SK-N-SH (cell line): ENCODE data around the gene BLOC1S1. TPM values are rescaled to one million over a fixed set of nuclear protein-coding genes. Genes with fewer than 3 reads are reported as not detected.

Experiments
- CTCF ChIA-PET: fragments of 300-600, 350-600 bp; formaldehyde crosslinking; extraction: SDS; loops from one replicate; lab custom pipeline; 2021; lab: Yijun Ruan, JAX
- POLR2A ChIA-PET: fragments of 350-600 bp; sonication (Branson Sonifier 250); formaldehyde crosslinking; extraction: SDS; loops from one replicate; lab custom pipeline; 2020; ENCODE audit warnings: antibody characterized with exemption, inconsistent platforms; lab: Yijun Ruan, JAX
- DNase-seq: peaks from one replicate; pipeline ENCODE4 v3.0.0; 2012
- H2AFZ ChIP-seq: fragments of 200-600 bp; sonication (generic); 2 replicates; pipeline ENCODE4 v1.8.1; 2016; ENCODE audit warnings: antibody characterized with exemption, mild to moderate bottlenecking, low read depth
- H3F3A ChIP-seq: fragments of 200-600 bp; sonication (generic); replicated peaks from 2 replicates; pipeline ENCODE3; 2016; ENCODE audit warnings: antibody characterized with exemption, mild to moderate bottlenecking; ENCODE audit not compliant: insufficient read depth
- H3K27ac ChIP-seq, 2 experiments: fragments of 200-500 bp in 1 of 2; fragments of 200-600 bp in 1 of 2; sonication (Bioruptor generic) in 1 of 2; sonication (generic), shearing (Covaris generic) in 1 of 2; 2 replicates each; pipeline versions ENCODE4 v1.5.1 to v1.6.1; 2014 to 2016; ENCODE audit warnings: low read depth in 2 of 2, inconsistent platforms in 1 of 2, low read length in 1 of 2, mild to moderate bottlenecking in 1 of 2, mixed read lengths in 1 of 2
- H3K27me3 ChIP-seq: fragments of 200-600 bp; sonication (generic), shearing (Covaris generic); 2 replicates; pipeline ENCODE4 v1.6.1; 2016; ENCODE audit warnings: mixed run types; ENCODE audit not compliant: insufficient read depth
- H3K36me3 ChIP-seq, 2 experiments: fragments of 200-500 bp in 1 of 2; fragments of 200-600 bp in 1 of 2; sonication (Bioruptor generic) in 1 of 2; sonication (generic) in 1 of 2; replicated peaks in 1 of 2; 2 replicates each; pipeline versions ENCODE3 to v1.5.1; 2014 to 2016; ENCODE audit warnings: low read length in 1 of 2, mild to moderate bottlenecking in 1 of 2; ENCODE audit not compliant: insufficient read depth in 2 of 2, control insufficient read depth in 1 of 2
- H3K4me1 ChIP-seq, 2 experiments: fragments of 200-500 bp in 1 of 2; fragments of 200-600 bp in 1 of 2; sonication (Bioruptor generic) in 1 of 2; sonication (generic), shearing (Covaris generic) in 1 of 2; 2 replicates each; pipeline versions ENCODE4 v1.5.1 to v1.6.1; 2014 to 2016; ENCODE audit warnings: low read depth in 1 of 2, low read length in 1 of 2, mixed run types in 1 of 2; ENCODE audit not compliant: insufficient read depth in 2 of 2, control insufficient read depth in 1 of 2
- H3K4me2 ChIP-seq: fragments of 200-600 bp; sonication (generic), shearing (Covaris generic); 2 replicates; pipeline ENCODE4 v1.6.1; 2017; ENCODE audit warnings: mixed run types
- H3K4me3 ChIP-seq, 2 experiments: fragments of 200-500 bp in 1 of 2; fragments of 200-600 bp in 1 of 2; sonication (Bioruptor generic) in 1 of 2; sonication (generic), shearing (Covaris generic) in 1 of 2; 2 replicates each; pipeline versions ENCODE4 v1.5.1 to v1.8.1; 2014 to 2016; ENCODE audit warnings: low read depth in 2 of 2, inconsistent platforms in 1 of 2, low read length in 1 of 2, mild to moderate bottlenecking in 1 of 2, mixed read lengths in 1 of 2, moderate library complexity in 1 of 2
- H3K79me2 ChIP-seq: fragments of 200-600 bp; sonication (generic); 2 replicates; pipeline ENCODE4 v1.8.1; 2017; ENCODE audit warnings: mild to moderate bottlenecking; ENCODE audit not compliant: insufficient read depth
- H3K9ac ChIP-seq: fragments of 200-600 bp; sonication (generic); 2 replicates; pipeline ENCODE4 v1.6.1; 2017; ENCODE audit warnings: mixed run types
- H3K9me2 ChIP-seq: fragments of 200-600 bp; sonication (generic); 2 replicates; pipeline ENCODE4 v1.6.1; 2017; ENCODE audit warnings: mixed run types
- H3K9me3 ChIP-seq: fragments of 200-600 bp; sonication (generic); 2 replicates; pipeline ENCODE4 v1.6.1; 2017; ENCODE audit warnings: mixed run types, mild to moderate bottlenecking, moderate library complexity
- H4K20me1 ChIP-seq: fragments of 200-600 bp; sonication (generic); 2 replicates; pipeline ENCODE4 v1.6.1; 2017; ENCODE audit warnings: mild to moderate bottlenecking, mixed run types; ENCODE audit not compliant: insufficient read depth
- CHD2 ChIP-seq: fragments of 150-350 bp; IDR thresholded peaks from 2 replicates; pipeline ENCODE4 v1.6.1; 2018; ENCODE audit warnings: low read length; ENCODE audit not compliant: partially characterized antibody
- ELF1 ChIP-seq: IDR thresholded peaks from 2 replicates; pipeline ENCODE4 v1.4.0; 2012
- FOXJ3 ChIP-seq: sonication (generic); formaldehyde crosslinking; IDR thresholded peaks from 2 replicates; pipeline ENCODE4 v1.5.1; 2020; ENCODE audit warnings: mild to moderate bottlenecking, missing genetic modification reagents
- FOXM1 ChIP-seq: IDR thresholded peaks from 2 replicates; pipeline ENCODE4 v1.4.0; 2012; ENCODE audit warnings: low read depth, mild to moderate bottlenecking
- GATA2 ChIP-seq: sonication (generic); formaldehyde crosslinking; IDR thresholded peaks from 2 replicates; pipeline ENCODE4 v1.5.0; 2020; ENCODE audit warnings: mild to moderate bottlenecking, missing genetic modification reagents
- MEF2A ChIP-seq: IDR thresholded peaks from 2 replicates; pipeline ENCODE4 v1.4.0; 2012; ENCODE audit warnings: low read depth, borderline replicate concordance
- RCOR1 ChIP-seq: fragments of 150-350 bp; IDR thresholded peaks from 2 replicates; pipeline ENCODE4 v1.6.1; 2017; ENCODE audit warnings: antibody characterized with exemption, low read length
- RFX5 ChIP-seq: IDR thresholded peaks from 2 replicates; pipeline ENCODE4 v1.6.1; 2012; ENCODE audit warnings: mild to moderate bottlenecking, improper control_type of control experiment, low read length
- RXRA ChIP-seq: IDR thresholded peaks from 2 replicates; pipeline ENCODE4 v1.4.0; 2012; ENCODE audit warnings: low read depth, mild to moderate bottlenecking, borderline replicate concordance
- SMC3 ChIP-seq: IDR thresholded peaks from 2 replicates; pipeline ENCODE4 v1.6.1; 2012; ENCODE audit warnings: low read depth, low read length, improper control_type of control experiment
- TAF1 ChIP-seq: IDR thresholded peaks from 2 replicates; pipeline ENCODE4 v1.6.1; 2012; ENCODE audit warnings: low read depth, mild to moderate bottlenecking, low read length, moderate library complexity, borderline replicate concordance
- YY1 ChIP-seq: IDR thresholded peaks from 2 replicates; pipeline ENCODE4 v1.4.0; 2012; ENCODE audit warnings: low read depth, mild to moderate bottlenecking
- WGBS: methylation state at CpG from one replicate; pipeline ENCODE4 v1.1.6; 2017; ENCODE audit warnings: low lambda C conversion rate; 5-methylcytosine and 5-hydroxymethylcytosine counted together
- polyA plus RNA-seq, 3 experiments: library from polyadenylated mRNA; depleted of rRNA; stranded (reverse); fragments of >200 nt; gene quantifications; 2 replicates each; pipeline ENCODE4 v1.2.3, GENCODE V29; 2012
- TF ChIP-seq, protein P1 (sequence below): fragments of 150-350 bp; IDR thresholded peaks from 2 replicates; pipeline ENCODE4 v1.6.1; 2016; ENCODE audit warnings: mild to moderate bottlenecking, low read depth, low read length
- TF ChIP-seq, protein P2 (sequence below): IDR thresholded peaks from 2 replicates; pipeline ENCODE4 v1.4.0; 2012; ENCODE audit warnings: low read depth, borderline replicate concordance
- TF ChIP-seq, protein P3 (sequence below): fragments of 200-600 bp; sonication (generic); IDR thresholded peaks from 2 replicates; pipeline ENCODE4 v1.6.1; 2017; ENCODE audit warnings: antibody characterized with exemption, mild to moderate bottlenecking, moderate library complexity
- TF ChIP-seq, protein P4 (sequence below): IDR thresholded peaks from 2 replicates; pipeline ENCODE4; 2012

BLOC1S1 gene
- polyA plus RNA-seq, 1 of the 3 experiments (the other 2 are of a cell fraction): 331 TPM

DNA sequence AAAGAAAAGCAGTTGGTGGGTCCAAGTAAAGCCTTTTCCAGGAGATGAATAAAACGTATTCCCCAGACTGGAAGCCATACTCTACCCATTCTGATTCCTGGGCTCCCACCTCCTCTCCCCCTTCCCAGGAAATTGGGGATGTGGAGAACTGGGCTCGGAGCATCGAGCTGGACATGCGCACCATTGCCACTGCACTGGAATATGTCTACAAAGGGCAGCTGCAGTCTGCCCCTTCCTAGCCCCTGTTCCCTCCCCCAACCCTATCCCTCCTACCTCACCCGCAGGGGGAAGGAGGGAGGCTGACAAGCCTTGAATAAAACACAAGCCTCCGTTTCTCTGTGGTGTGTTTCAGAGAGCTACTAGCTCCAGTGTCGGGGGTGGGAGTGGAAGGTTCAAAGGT, 3.5 kb downstream of the BLOC1S1 start:
- CTCF ChIA-PET: interaction anchor here (1.7 to 11.2 kb wide), 4 partner anchors 11 to 73 kb away, joined by 5 to 202 read pairs (median 41); partner anchors contain the start of gene CD63
- H3K27me3 ChIP-seq: no peaks in the 10 kb centered on the region
- POLR2A ChIA-PET: interaction anchor here (1.3 kb wide), 1 partner anchor 10 kb away, joined by 6 read pairs; the partner anchor contains the start of gene CD63
- H2AFZ ChIP-seq: no peak overlapping the region
- H3F3A ChIP-seq: peaks cover 46% of the 10 kb centered on the region
- DNase-seq: no peak
- 86% methylated on average over 5 of the region's 7 CpGs for WGBS
- H3K79me2 ChIP-seq: peaks cover 13% of the 10 kb centered on the region; the same call in 1 of the 2 replicates
- H3K9me2 ChIP-seq: no peaks in the 10 kb centered on the region
- H3K4me2 ChIP-seq: peak overlapping the region; percentile 66
- H3K9ac ChIP-seq: no peak overlapping the region
- H3K4me1 ChIP-seq: peaks cover 29 to 38% of the 10 kb centered on the region in 2 experiments
- H3K4me3 ChIP-seq: no peak overlapping the region
- no peak for TF ChIP-seq FOXJ3 (CRISPR knock-in tag)
- no peak for TF ChIP-seq FOXM1
- TF ChIP-seq MEF2A: no peak
- no peak for TF ChIP-seq YY1
- no peak for TF ChIP-seq ELF1
- no peak for TF ChIP-seq CHD2
- TF ChIP-seq GATA2 (CRISPR knock-in tag): no peak
- no peak for TF ChIP-seq RCOR1
- no peak for TF ChIP-seq SMC3
- TF ChIP-seq RFX5: no peak
- TF ChIP-seq, protein P1, sequence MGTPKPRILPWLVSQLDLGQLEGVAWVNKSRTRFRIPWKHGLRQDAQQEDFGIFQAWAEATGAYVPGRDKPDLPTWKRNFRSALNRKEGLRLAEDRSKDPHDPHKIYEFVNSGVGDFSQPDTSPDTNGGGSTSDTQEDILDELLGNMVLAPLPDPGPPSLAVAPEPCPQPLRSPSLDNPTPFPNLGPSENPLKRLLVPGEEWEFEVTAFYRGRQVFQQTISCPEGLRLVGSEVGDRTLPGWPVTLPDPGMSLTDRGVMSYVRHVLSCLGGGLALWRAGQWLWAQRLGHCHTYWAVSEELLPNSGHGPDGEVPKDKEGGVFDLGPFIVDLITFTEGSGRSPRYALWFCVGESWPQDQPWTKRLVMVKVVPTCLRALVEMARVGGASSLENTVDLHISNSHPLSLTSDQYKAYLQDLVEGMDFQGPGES: no peak
- no peak for TF ChIP-seq RXRA
- TF ChIP-seq, protein P2, sequence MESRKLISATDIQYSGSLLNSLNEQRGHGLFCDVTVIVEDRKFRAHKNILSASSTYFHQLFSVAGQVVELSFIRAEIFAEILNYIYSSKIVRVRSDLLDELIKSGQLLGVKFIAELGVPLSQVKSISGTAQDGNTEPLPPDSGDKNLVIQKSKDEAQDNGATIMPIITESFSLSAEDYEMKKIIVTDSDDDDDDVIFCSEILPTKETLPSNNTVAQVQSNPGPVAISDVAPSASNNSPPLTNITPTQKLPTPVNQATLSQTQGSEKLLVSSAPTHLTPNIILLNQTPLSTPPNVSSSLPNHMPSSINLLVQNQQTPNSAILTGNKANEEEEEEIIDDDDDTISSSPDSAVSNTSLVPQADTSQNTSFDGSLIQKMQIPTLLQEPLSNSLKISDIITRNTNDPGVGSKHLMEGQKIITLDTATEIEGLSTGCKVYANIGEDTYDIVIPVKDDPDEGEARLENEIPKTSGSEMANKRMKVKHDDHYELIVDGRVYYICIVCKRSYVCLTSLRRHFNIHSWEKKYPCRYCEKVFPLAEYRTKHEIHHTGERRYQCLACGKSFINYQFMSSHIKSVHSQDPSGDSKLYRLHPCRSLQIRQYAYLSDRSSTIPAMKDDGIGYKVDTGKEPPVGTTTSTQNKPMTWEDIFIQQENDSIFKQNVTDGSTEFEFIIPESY: no peak
- H3K36me3 ChIP-seq: peaks cover 6 to 15% of the 10 kb centered on the region in 2 experiments
- peak overlapping the region; percentile 56 to 74; a peak in 2 of 4 replicates for H3K27ac ChIP-seq
- H4K20me1 ChIP-seq: peaks cover 13% of the 10 kb centered on the region
- no peaks in the 10 kb centered on the region for H3K9me3 ChIP-seq

DNA sequence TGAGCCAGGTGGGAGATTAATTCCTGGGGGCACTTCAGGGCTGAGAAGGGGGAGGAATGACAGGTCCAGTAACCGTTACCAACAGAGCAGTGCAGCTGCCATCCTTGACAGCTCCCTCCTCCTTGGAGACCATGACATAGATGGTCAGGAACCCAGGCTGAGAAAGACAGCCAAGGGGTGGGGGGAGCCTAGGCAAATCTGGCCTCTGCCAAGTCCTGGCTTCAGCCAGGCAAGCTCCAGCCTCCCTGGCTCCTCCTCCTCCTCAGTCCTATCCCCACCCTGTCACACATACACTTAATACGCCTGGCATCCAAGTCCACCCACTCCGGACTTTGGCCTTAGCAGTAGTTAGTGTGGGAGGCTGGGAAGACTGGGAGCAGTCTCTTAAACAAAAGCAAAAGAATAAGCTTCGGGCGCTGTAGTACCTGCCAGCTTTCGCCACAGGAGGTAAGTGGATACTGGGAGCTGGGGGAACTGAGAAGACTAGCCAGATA, 4.3 kb downstream of the BLOC1S1 start, which contains the start of gene RDH5:
Gene RDH5 (plus strand): TSS at position 323 of the 494 bp plus-strand sequence. CDS start 792 bp downstream, outside the sequence.
- Histone ChIP-seq H3F3A (peaks cover 54% of the 10 kb centered on the region), H3K27me3 (no peaks in the 10 kb centered on the region), H3K9ac (peak within 1 kb of the TSS; percentile 17; the same call in 1 of the 2 replicates), H3K9me2 (no peaks in the 10 kb centered on the region), H2AFZ (no peak within 1 kb of the TSS), H3K79me2 (peaks cover 15% of the 10 kb centered on the region; the same call in 1 of the 2 replicates), H3K9me3 (no peaks in the 10 kb centered on the region), H3K4me2 (peak within 1 kb of the TSS; percentile 66), H4K20me1 (peaks cover 20% of the 10 kb centered on the region), H3K27ac (peak within 1 kb of the TSS; percentile 56 to 74), H3K4me3 (no peak within 1 kb of the TSS), H3K4me1 (peaks cover 29 to 41% of the 10 kb centered on the region in 2 experiments), H3K36me3 (peaks cover 13 to 23% of the 10 kb centered on the region in 2 experiments)
- TF ChIP-seq, protein P3, sequence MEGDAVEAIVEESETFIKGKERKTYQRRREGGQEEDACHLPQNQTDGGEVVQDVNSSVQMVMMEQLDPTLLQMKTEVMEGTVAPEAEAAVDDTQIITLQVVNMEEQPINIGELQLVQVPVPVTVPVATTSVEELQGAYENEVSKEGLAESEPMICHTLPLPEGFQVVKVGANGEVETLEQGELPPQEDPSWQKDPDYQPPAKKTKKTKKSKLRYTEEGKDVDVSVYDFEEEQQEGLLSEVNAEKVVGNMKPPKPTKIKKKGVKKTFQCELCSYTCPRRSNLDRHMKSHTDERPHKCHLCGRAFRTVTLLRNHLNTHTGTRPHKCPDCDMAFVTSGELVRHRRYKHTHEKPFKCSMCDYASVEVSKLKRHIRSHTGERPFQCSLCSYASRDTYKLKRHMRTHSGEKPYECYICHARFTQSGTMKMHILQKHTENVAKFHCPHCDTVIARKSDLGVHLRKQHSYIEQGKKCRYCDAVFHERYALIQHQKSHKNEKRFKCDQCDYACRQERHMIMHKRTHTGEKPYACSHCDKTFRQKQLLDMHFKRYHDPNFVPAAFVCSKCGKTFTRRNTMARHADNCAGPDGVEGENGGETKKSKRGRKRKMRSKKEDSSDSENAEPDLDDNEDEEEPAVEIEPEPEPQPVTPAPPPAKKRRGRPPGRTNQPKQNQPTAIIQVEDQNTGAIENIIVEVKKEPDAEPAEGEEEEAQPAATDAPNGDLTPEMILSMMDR: no peak
- TF ChIP-seq TAF1 (no peak), RFX5 (no peak), RXRA (no peak), MEF2A (no peak), GATA2 (CRISPR knock-in tag) (no peak), FOXM1 (no peak)
- TF ChIP-seq, protein P4, sequence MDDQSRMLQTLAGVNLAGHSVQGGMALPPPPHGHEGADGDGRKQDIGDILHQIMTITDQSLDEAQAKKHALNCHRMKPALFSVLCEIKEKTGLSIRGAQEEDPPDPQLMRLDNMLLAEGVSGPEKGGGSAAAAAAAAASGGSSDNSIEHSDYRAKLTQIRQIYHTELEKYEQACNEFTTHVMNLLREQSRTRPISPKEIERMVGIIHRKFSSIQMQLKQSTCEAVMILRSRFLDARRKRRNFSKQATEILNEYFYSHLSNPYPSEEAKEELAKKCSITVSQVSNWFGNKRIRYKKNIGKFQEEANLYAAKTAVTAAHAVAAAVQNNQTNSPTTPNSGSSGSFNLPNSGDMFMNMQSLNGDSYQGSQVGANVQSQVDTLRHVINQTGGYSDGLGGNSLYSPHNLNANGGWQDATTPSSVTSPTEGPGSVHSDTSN: no peak
- TF ChIP-seq, protein P1: no peak
- ChIA-PET CTCF (interaction anchor here (0.6 to 11.2 kb wide), 10 partner anchors 10 to 109 kb away, joined by 3 to 202 read pairs (median 5); partner anchors contain the start of genes CD63 and DNAJC14), POLR2A (no interaction called here)
- WGBS: 81% methylated on average over 6 of the region's 6 CpGs
- DNase-seq: no peak
